Cardiac septum (tissue), 1 donor: ENCODE data around the gene SPPL3. TPM values are rescaled to one million over a fixed set of nuclear protein-coding genes. Genes with fewer than 3 reads are reported as not detected.
"Not testable (repeated sequence)": the region's sequence is repeated elsewhere in the genome, so short reads cannot be mapped to it uniquely, and the experiment has no call there.

ENCODE experiments used
- DNase-seq: peaks from one replicate; pipeline ENCODE4 v3.0.0-alpha.2; 2020; ENCODE audit warnings: low spot score
- intact Hi-C: fragments of 100-400 bp; cut with DNase I; formaldehyde crosslinking; loops from one replicate; pipeline ENCODE4 v1.14.0; 2022
- total RNA-seq: library from RNA; stranded (reverse); fragmentation: NEBNext Ultra II Directional; extraction: Animal tissue kit (Norgen Biotek cat#: 25700); gene quantifications from one replicate; pipeline ENCODE4 v1.2.1, GENCODE V29; 2021
- donor health status: DM: no; HTN: no; CAD: no.

SPPL3 gene
- total RNA-seq, 1 donor from 2014 or later, result 32.2 TPM

DNA sequence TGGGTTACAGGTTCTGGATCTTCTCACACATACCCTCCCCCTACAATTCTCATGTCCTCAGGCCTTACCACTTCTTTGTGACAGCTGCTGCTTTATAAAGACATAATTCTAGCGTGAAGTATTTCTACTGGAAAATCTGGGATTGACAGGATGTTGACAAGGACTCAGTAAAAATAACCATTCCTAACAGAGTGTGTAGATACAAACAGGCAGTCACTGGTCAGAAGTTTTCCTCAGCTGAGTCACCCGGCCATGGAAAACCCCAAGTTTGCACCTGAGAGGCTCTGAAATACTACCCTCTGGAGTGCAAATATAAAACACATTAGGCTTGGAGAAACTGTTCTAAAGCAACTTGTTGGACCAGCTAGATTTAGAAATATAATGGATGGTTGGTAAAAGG lies 54.4 kb downstream of the SPPL3 start:
- intact Hi-C loops, result loop anchor here (5.0 kb wide), 1 partner anchor 123 kb away; no protein-coding TSS in a partner anchor
- DNase-seq, result no peak

- intact Hi-C loops, result loop anchor here (5.0 kb wide), 1 partner anchor 124 kb away; no protein-coding TSS in a partner anchor
- no peak for DNase-seq
These were observed 56.3 kb downstream of the SPPL3 start for GRCh38 chr12:120847814-120848213.

GRCh38 chr12:120847392-120847791 lies 56.8 kb downstream of the SPPL3 start:
- intact Hi-C loops, result loop anchor here (5.0 kb wide), 1 partner anchor 125 kb away; no protein-coding TSS in a partner anchor
- no peak for DNase-seq

GRCh38 chr12:120846721-120847120 lies 57.4 kb downstream of the SPPL3 start:
- intact Hi-C loops, result loop anchor here (5.0 kb wide), 1 partner anchor 126 kb away; no protein-coding TSS in a partner anchor
- no peak for DNase-seq

GRCh38 chr12:120845696-120846095 lies 58.5 kb downstream of the SPPL3 start:
- intact Hi-C loops, result loop anchor here (5.0 kb wide), 1 partner anchor 127 kb away; no protein-coding TSS in a partner anchor
- DNase-seq, result no peak

GRCh38 chr12:120844768-120845449 lies 59.2 kb downstream of the SPPL3 start:
- DNase-seq, result no peak
- intact Hi-C loops, result loop anchor here (5.0 kb wide), 1 partner anchor 127 kb away; no protein-coding TSS in a partner anchor

- intact Hi-C loops, result no loop called here
- no peak for DNase-seq
These were observed 59.9 kb downstream of the SPPL3 start for GRCh38 chr12:120844297-120844696.

GRCh38 chr12:120843472-120843871 lies 60.7 kb downstream of the SPPL3 start:
- DNase-seq, result no peak
- intact Hi-C loops, result no loop called here

DNA sequence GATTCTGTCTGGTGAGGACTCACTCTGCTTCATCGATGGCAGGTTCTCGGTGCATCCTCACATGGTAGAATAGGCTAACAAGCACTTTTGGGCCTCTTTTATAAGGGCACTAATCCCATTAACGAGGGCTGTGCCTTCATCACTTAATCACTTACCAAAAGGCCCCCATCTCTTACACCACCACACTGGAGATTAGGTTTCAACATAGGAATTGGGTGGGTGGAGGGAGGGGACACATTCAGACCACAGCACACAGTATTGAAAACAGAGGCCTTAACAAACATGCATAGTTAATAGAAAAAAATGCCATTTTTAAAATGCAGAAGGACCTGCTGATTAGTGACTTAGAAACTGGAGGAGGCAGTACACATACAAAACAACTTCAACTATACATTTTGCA lies 61.6 kb downstream of the SPPL3 start:
- intact Hi-C loops, result no loop called here
- no peak for DNase-seq

DNA sequence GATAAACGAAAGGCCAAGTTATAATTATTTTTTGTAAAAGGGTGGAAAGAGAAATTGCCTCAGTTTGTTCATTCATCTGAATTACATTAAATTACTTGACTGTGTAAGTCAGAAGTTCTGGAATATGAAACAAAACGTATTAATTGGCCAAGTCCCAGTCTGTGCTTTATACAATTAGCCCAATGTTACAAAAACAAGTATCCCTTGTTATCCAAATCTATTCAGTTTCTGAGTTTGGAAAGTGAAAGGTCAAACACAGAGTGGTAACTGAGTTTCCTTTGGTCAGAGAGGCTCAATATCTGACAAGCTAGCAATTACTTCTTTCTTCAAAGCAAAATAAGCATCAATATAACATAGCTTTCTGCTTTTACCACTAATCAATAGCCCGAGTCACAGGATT lies 62.6 kb downstream of the SPPL3 start:
- intact Hi-C loops, result no loop called here
- no peak for DNase-seq

GRCh38 chr12:120839503-120839902 lies 64.7 kb downstream of the SPPL3 start:
- intact Hi-C loops, result no loop called here

DNA sequence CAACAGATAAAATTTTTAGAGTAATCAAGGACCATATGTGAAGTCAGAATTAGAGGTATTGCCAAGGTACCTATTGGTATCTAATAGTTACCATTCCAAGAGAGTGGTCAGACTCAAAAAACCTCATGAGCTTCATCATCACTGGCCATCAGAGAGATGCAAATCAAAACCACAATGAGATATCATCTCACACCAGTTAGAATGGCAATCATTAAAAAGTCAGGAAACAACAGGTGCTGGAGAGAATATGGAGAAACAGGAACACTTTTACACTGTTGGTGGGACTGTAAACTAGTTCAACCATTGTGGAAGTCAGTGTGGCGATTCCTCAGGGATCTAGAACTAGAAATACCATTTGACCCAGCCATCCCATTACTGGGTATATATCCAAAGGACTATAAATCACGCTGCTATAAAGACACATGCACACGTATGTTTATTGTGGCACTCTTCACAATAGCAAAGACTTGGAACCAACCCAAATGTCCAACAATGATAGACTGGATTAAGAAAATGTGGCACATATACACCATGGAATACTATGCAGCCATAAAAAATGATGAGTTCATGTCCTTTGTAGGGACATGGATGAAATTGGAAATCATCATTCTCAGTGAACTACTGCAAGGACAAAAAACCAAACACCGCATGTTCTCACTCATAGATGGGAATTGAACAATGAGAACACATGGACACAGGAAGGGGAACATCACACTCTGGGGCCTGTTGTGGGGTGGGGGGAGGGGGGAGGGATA lies 65.4 kb downstream of the SPPL3 start:
- intact Hi-C loops, DNase-seq: not testable (repeated sequence)

More at GRCh38 chr12:120839503-120839902, 64.7 kb downstream of the SPPL3 start:
- no peak for DNase-seq

- intact Hi-C loops, result no loop called here
- DNase-seq, result no peak
These were observed 68.0 kb downstream of the SPPL3 start for GRCh38 chr12:120836114-120836684.

GRCh38 chr12:120835657-120836056 lies 68.5 kb downstream of the SPPL3 start:
- no peak for DNase-seq
- intact Hi-C loops, result no loop called here

DNA sequence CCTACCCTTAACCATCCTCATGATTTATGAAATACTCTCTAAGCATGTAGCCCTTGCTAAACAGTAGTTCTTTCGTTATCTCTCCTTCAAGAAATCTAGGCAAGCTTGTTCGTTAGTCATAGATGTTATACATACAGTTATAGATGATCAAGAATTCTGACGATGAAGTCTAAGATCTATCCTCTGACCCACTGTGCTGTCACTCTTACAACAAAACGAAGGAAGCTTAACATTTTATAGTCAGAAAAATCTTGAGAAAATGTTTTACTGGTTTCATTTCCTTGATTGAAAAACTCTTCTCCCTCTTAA lies 68.9 kb downstream of the SPPL3 start:
- intact Hi-C loops, result no loop called here
- no peak for DNase-seq

DNA sequence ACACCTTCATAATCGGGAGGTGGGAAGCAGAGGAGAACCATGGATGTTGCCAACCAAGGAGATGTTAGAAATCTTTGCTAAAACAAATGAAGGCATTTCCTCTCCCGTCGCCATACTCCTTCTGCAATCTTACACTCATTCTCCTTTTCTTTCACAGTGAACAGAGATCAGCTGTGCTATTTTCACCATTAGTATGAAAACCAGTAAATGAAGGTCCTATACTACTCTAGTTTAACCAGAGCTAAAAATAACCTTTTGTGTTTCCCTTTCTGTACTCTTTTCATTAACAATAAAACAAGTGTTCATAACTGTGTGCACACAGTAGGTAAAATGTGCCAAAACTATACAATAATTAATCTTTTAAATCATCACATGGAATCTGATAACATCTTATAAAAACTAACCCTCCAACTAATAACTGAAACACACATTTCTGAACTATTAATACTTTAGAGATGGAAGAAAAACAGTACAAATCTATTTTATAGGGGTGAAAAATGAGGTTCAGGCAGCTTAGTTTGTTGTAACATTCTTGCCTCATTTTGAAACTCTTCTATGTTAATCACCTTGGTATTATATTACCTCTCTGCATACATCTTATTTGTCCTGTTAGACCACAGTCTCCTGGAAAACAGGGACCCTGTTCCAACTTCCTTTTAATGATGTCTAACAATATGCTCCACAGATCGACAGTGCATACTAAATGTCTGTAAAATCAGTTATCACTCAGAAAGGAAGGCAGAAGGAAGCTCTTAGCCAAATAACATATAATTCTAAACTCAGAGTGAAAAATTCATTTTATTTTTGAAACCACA lies 69.5 kb downstream of the SPPL3 start:
- intact Hi-C loops, result loop anchor here (5.0 kb wide), 1 partner anchor 73 kb away; no protein-coding TSS in a partner anchor
- no peak for DNase-seq

- intact Hi-C loops, result loop anchor here (5.0 kb wide), 1 partner anchor 73 kb away; no protein-coding TSS in a partner anchor
- no peak for DNase-seq
These were observed 70.3 kb downstream of the SPPL3 start for GRCh38 chr12:120833849-120834248.

GRCh38 chr12:120832737-120833136 lies 71.4 kb downstream of the SPPL3 start:
- intact Hi-C loops, result loop anchor here (5.0 kb wide), 1 partner anchor 75 kb away; no protein-coding TSS in a partner anchor

DNA sequence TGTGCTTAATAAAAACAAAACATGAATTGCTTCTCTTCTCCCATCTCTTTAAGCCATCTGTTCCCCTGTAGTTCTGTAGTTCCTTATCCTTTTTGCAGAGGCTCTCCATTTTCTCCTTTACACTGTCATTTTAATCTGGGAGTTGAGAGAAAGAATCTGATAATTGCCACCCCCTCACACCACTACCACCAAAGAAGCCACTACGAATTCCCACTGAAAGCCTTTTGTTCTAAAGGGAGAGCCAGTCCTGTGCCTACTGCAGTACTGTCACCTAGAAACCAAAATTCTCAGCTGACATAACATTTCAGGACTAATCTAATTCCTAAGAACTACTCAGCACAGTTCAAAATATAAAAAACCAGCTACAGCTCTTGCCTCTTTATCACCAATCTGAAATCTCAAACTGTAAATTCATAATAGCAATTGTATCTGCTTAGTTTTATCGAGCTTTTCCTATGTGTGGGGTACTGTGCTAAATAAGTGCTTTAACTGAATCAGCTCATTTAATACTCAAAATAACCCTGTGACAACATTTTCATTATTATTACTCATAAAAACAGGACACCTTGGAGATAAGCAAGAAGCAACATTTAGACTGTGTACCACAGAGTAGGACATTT lies 72.4 kb downstream of the SPPL3 start:
- intact Hi-C loops, result loop anchor here (5.0 kb wide), 1 partner anchor 76 kb away; no protein-coding TSS in a partner anchor
- no peak for DNase-seq

More at GRCh38 chr12:120832737-120833136, 71.4 kb downstream of the SPPL3 start:
- DNase-seq, result no peak
